Activated naive CD4-positive, alpha-beta T cell treated with anti-CD3 and anti-CD28 coated beads, Interleukin-2, amount 10 ng/mL, durations not matched to agents 7 days and 5 days (primary cell): ENCODE measurements around the gene ADK.

ENCODE experiments used
- CTCF ChIA-PET: fragments of 350-600 bp; sonication (Branson Sonifier 250); formaldehyde crosslinking; loops from one replicate; lab custom pipeline; 2021; ENCODE audit warnings: antibody characterized with exemption; lab: Charles Lee
- DNase-seq: peaks from one replicate; pipeline ENCODE4 v3.0.0-alpha.2; 2020
- H3K27ac Mint-ChIP-seq: one replicate; pipeline ENCODE4 v1.8.0; 2021; ENCODE audit warnings: mild to moderate bottlenecking, moderate library complexity, mixed read lengths
- H3K27me3 Mint-ChIP-seq: one replicate; pipeline ENCODE4 v1.8.0; 2021; ENCODE audit warnings: mild to moderate bottlenecking, mixed read lengths
- H3K36me3 Mint-ChIP-seq: one replicate; pipeline ENCODE4 v1.8.0; 2021; ENCODE audit warnings: mixed read lengths
- H3K4me1 Mint-ChIP-seq: one replicate; pipeline ENCODE4 v1.8.0; 2021; ENCODE audit warnings: mixed read lengths
- H3K4me3 Mint-ChIP-seq: one replicate; pipeline ENCODE4 v1.8.0; 2021; ENCODE audit warnings: mild to moderate bottlenecking, moderate library complexity, mixed read lengths
- H3K9me3 Mint-ChIP-seq: one replicate; pipeline ENCODE4 v1.8.0; 2021; ENCODE audit warnings: mixed read lengths

The ADK gene

GRCh38 chr10:74363727-74364126 lies 212.7 kb downstream of the ADK start:
- DNase-seq, result no peak
- CTCF ChIA-PET, result no interaction called here
- H3K4me3 Mint-ChIP-seq, result no peak overlapping the region
- H3K27me3 Mint-ChIP-seq, result no peaks in the 10 kb centered on the region
- H3K4me1 Mint-ChIP-seq, result no peaks in the 10 kb centered on the region
- peaks cover 25% of the 10 kb centered on the region for H3K9me3 Mint-ChIP-seq
- no peak overlapping the region for H3K27ac Mint-ChIP-seq
- peaks cover 40% of the 10 kb centered on the region for H3K36me3 Mint-ChIP-seq

- DNase-seq, result no peak
- CTCF ChIA-PET, result no interaction called here
- no peaks in the 10 kb centered on the region for H3K4me1 Mint-ChIP-seq
- no peaks in the 10 kb centered on the region for H3K27me3 Mint-ChIP-seq
- no peak overlapping the region for H3K4me3 Mint-ChIP-seq
- H3K36me3 Mint-ChIP-seq, result peaks cover 40% of the 10 kb centered on the region
- H3K9me3 Mint-ChIP-seq, result peaks cover 20% of the 10 kb centered on the region
- no peak overlapping the region for H3K27ac Mint-ChIP-seq
Measured at GRCh38 chr10:74365109-74365508, 214.1 kb downstream of the ADK start.

GRCh38 chr10:74371696-74372095 lies 220.7 kb downstream of the ADK start:
- H3K4me1 Mint-ChIP-seq, result no peaks in the 10 kb centered on the region
- H3K27me3 Mint-ChIP-seq, result no peaks in the 10 kb centered on the region
- H3K27ac Mint-ChIP-seq, result no peak overlapping the region
- peaks cover 10% of the 10 kb centered on the region for H3K36me3 Mint-ChIP-seq
- CTCF ChIA-PET, result no interaction called here
- no peaks in the 10 kb centered on the region for H3K9me3 Mint-ChIP-seq
- no peak for DNase-seq
- no peak overlapping the region for H3K4me3 Mint-ChIP-seq

GRCh38 chr10:74373059-74373458 lies 222.0 kb downstream of the ADK start:
- CTCF ChIA-PET, result interaction anchor here (0.7 kb wide), 1 partner anchor 333 kb away, joined by 3 read pairs; no protein-coding TSS in a partner anchor
- Mint-ChIP-seq H3K9me3 (no peaks in the 10 kb centered on the region), H3K27me3 (no peaks in the 10 kb centered on the region), H3K4me1 (no peaks in the 10 kb centered on the region), H3K27ac (no peak overlapping the region), H3K4me3 (no peak overlapping the region), H3K36me3 (peaks cover 13% of the 10 kb centered on the region)
- no peak for DNase-seq

- Mint-ChIP-seq H3K4me3 (no peak overlapping the region), H3K27me3 (no peaks in the 10 kb centered on the region), H3K36me3 (peaks cover 3% of the 10 kb centered on the region), H3K27ac (no peak overlapping the region), H3K4me1 (no peaks in the 10 kb centered on the region), H3K9me3 (no peaks in the 10 kb centered on the region)
- no peak for DNase-seq
- CTCF ChIA-PET, result no interaction called here
Measured at GRCh38 chr10:74377476-74377875, 226.5 kb downstream of the ADK start.

- H3K9me3 Mint-ChIP-seq, result no peaks in the 10 kb centered on the region
Measured at GRCh38 chr10:74379474-74379873, 228.5 kb downstream of the ADK start.

GRCh38 chr10:74380795-74381194 lies 229.8 kb downstream of the ADK start:
- CTCF ChIA-PET, result no interaction called here
- H3K4me1 Mint-ChIP-seq, result peaks cover 13% of the 10 kb centered on the region

More at GRCh38 chr10:74379474-74379873, 228.5 kb downstream of the ADK start:
- H3K4me3 Mint-ChIP-seq, result no peak overlapping the region
- CTCF ChIA-PET, result no interaction called here
- peaks cover 9% of the 10 kb centered on the region for H3K4me1 Mint-ChIP-seq
- H3K36me3 Mint-ChIP-seq, result peaks cover 3% of the 10 kb centered on the region
- no peak for DNase-seq
- no peak overlapping the region for H3K27ac Mint-ChIP-seq
- H3K27me3 Mint-ChIP-seq, result no peaks in the 10 kb centered on the region

GRCh38 chr10:74381291-74381853 lies 230.4 kb downstream of the ADK start:
- no peak overlapping the region for H3K4me3 Mint-ChIP-seq
- CTCF ChIA-PET, result no interaction called here
- peaks cover 13% of the 10 kb centered on the region for H3K4me1 Mint-ChIP-seq
- no peak for DNase-seq
- H3K36me3 Mint-ChIP-seq, result peaks cover 5% of the 10 kb centered on the region
- no peaks in the 10 kb centered on the region for H3K27me3 Mint-ChIP-seq
- no peak overlapping the region for H3K27ac Mint-ChIP-seq
- no peaks in the 10 kb centered on the region for H3K9me3 Mint-ChIP-seq

More at GRCh38 chr10:74380795-74381194, 229.8 kb downstream of the ADK start:
- H3K27me3 Mint-ChIP-seq, result no peaks in the 10 kb centered on the region
- no peaks in the 10 kb centered on the region for H3K9me3 Mint-ChIP-seq
- peaks cover 5% of the 10 kb centered on the region for H3K36me3 Mint-ChIP-seq
- H3K27ac Mint-ChIP-seq, result no peak overlapping the region
- H3K4me3 Mint-ChIP-seq, result no peak overlapping the region
- DNase-seq, result no peak

GRCh38 chr10:74382663-74383062 lies 231.6 kb downstream of the ADK start:
- Mint-ChIP-seq H3K27ac (no peak overlapping the region), H3K9me3 (no peaks in the 10 kb centered on the region), H3K4me1 (peaks cover 13% of the 10 kb centered on the region), H3K27me3 (no peaks in the 10 kb centered on the region), H3K36me3 (peaks cover 1% of the 10 kb centered on the region), H3K4me3 (no peak overlapping the region)
- no peak for DNase-seq
- CTCF ChIA-PET, result no interaction called here

- H3K27ac Mint-ChIP-seq, result no peak overlapping the region
- H3K9me3 Mint-ChIP-seq, result no peaks in the 10 kb centered on the region
- H3K27me3 Mint-ChIP-seq, result no peaks in the 10 kb centered on the region
- peaks cover 1% of the 10 kb centered on the region for H3K36me3 Mint-ChIP-seq
- CTCF ChIA-PET, result no interaction called here
- no peak overlapping the region for H3K4me3 Mint-ChIP-seq
- no peak for DNase-seq
- H3K4me1 Mint-ChIP-seq, result peaks cover 13% of the 10 kb centered on the region
Measured at GRCh38 chr10:74383642-74384041, 232.6 kb downstream of the ADK start.

- no peaks in the 10 kb centered on the region for H3K27me3 Mint-ChIP-seq
- CTCF ChIA-PET, result no interaction called here
Measured at GRCh38 chr10:74384615-74385183, 233.7 kb downstream of the ADK start.

GRCh38 chr10:74388801-74389200 lies 237.8 kb downstream of the ADK start:
- no peaks in the 10 kb centered on the region for H3K27me3 Mint-ChIP-seq

More at GRCh38 chr10:74384615-74385183, 233.7 kb downstream of the ADK start:
- no peak for DNase-seq
- no peak overlapping the region for H3K4me3 Mint-ChIP-seq
- peaks cover 1% of the 10 kb centered on the region for H3K36me3 Mint-ChIP-seq
- H3K9me3 Mint-ChIP-seq, result no peaks in the 10 kb centered on the region
- H3K4me1 Mint-ChIP-seq, result peaks cover 13% of the 10 kb centered on the region
- no peak overlapping the region for H3K27ac Mint-ChIP-seq

GRCh38 chr10:74391786-74392185 lies 240.8 kb downstream of the ADK start:
- no peaks in the 10 kb centered on the region for H3K27me3 Mint-ChIP-seq
- H3K36me3 Mint-ChIP-seq, result peaks cover 5% of the 10 kb centered on the region
- no peaks in the 10 kb centered on the region for H3K9me3 Mint-ChIP-seq
- no peak overlapping the region for H3K4me3 Mint-ChIP-seq
- no peak overlapping the region for H3K27ac Mint-ChIP-seq
- peaks cover 3% of the 10 kb centered on the region for H3K4me1 Mint-ChIP-seq
- DNase-seq, result no peak
- CTCF ChIA-PET, result no interaction called here

More at GRCh38 chr10:74388801-74389200, 237.8 kb downstream of the ADK start:
- CTCF ChIA-PET, result no interaction called here
- DNase-seq, result no peak
- H3K36me3 Mint-ChIP-seq, result peaks cover 3% of the 10 kb centered on the region
- H3K4me1 Mint-ChIP-seq, result peaks cover 8% of the 10 kb centered on the region
- no peak overlapping the region for H3K4me3 Mint-ChIP-seq
- no peaks in the 10 kb centered on the region for H3K9me3 Mint-ChIP-seq
- no peak overlapping the region for H3K27ac Mint-ChIP-seq

- CTCF ChIA-PET, result no interaction called here
- no peak overlapping the region for H3K27ac Mint-ChIP-seq
- no peaks in the 10 kb centered on the region for H3K27me3 Mint-ChIP-seq
- no peak overlapping the region for H3K4me3 Mint-ChIP-seq
- H3K36me3 Mint-ChIP-seq, result peaks cover 5% of the 10 kb centered on the region
- H3K9me3 Mint-ChIP-seq, result no peaks in the 10 kb centered on the region
- peaks cover 3% of the 10 kb centered on the region for H3K4me1 Mint-ChIP-seq
- no peak for DNase-seq
Measured at GRCh38 chr10:74394416-74394969, 243.5 kb downstream of the ADK start.

GRCh38 chr10:74400186-74400585 lies 249.2 kb downstream of the ADK start:
- no peaks in the 10 kb centered on the region for H3K4me1 Mint-ChIP-seq
- H3K36me3 Mint-ChIP-seq, result peaks cover 11% of the 10 kb centered on the region
- H3K27ac Mint-ChIP-seq, result no peak overlapping the region
- H3K9me3 Mint-ChIP-seq, result no peaks in the 10 kb centered on the region
- no peaks in the 10 kb centered on the region for H3K27me3 Mint-ChIP-seq
- no peak for DNase-seq
- CTCF ChIA-PET, result no interaction called here
- H3K4me3 Mint-ChIP-seq, result no peak overlapping the region
